PC-9 (cell line): ENCODE measurements around the gene KIZ. TPM values are rescaled to one million over a fixed set of nuclear protein-coding genes. Genes with fewer than 3 reads are reported as not detected.

Experiments
- BruUV-seq: library from RNA; stranded (reverse); fragments of 400-500 nt; replicated peaks from 2 replicates; lab custom pipeline; 2021; lab: Mats Ljungman, UMichigan
- CTCF ChIA-PET: fragments of 300-600 bp; sonication (Branson Sonifier 250); formaldehyde crosslinking; loops from one replicate; lab custom pipeline; 2022; ENCODE audit warnings: antibody characterized with exemption; lab: Charles Lee
- POLR2A ChIA-PET: fragments of 300-600 bp; sonication (Branson Sonifier 250); formaldehyde crosslinking; loops from one replicate; lab custom pipeline; 2022; ENCODE audit warnings: antibody characterized with exemption; ENCODE audit not compliant: unreplicated experiment; lab: Charles Lee
- DNase-seq, 2 experiments: peaks; one replicate each; pipeline versions ENCODE4 v3.0.0 to v3.0.0-alpha.2; 2015 to 2022; ENCODE audit warnings: mixed read lengths in 1 of 2
- H2AFZ ChIP-seq: fragments of 200-600 bp; sonication (generic); 2 replicates; pipeline ENCODE4 v1.8.1; 2017; ENCODE audit warnings: antibody characterized with exemption
- H3F3A ChIP-seq: fragments of 200-600 bp; sonication (generic); 2 replicates; pipeline ENCODE4 v1.8.1; 2017; ENCODE audit warnings: antibody characterized with exemption, mild to moderate bottlenecking, low read depth; ENCODE audit not compliant: insufficient read depth
- H3K27ac ChIP-seq: fragments of 200-600 bp; sonication (generic); 2 replicates; pipeline ENCODE4 v1.6.1; 2016; ENCODE audit warnings: mixed run types
- H3K27me3 ChIP-seq: fragments of 200-600 bp; sonication (generic); 2 replicates; pipeline ENCODE4 v1.6.1; 2016; ENCODE audit warnings: low read depth, mixed run types; ENCODE audit not compliant: insufficient read depth
- H3K36me3 ChIP-seq: fragments of 200-600 bp; sonication (generic); 2 replicates; pipeline ENCODE4 v1.6.1; 2016; ENCODE audit warnings: low read depth, mixed run types
- H3K4me1 ChIP-seq: fragments of 200-600 bp; sonication (generic); replicated peaks from 2 replicates; pipeline ENCODE4 v1.6.1; 2016; ENCODE audit warnings: mixed run types; ENCODE audit not compliant: insufficient read depth
- H3K4me2 ChIP-seq: fragments of 200-600 bp; sonication (generic); 2 replicates; pipeline ENCODE4 v1.6.1; 2017; ENCODE audit warnings: mixed run types
- H3K4me3 ChIP-seq: fragments of 200-600 bp; sonication (generic); 2 replicates; pipeline ENCODE4 v1.6.1; 2016; ENCODE audit warnings: mixed run types
- H3K79me2 ChIP-seq: fragments of 200-600 bp; sonication (generic); 2 replicates; pipeline ENCODE4 v1.6.1; 2017; ENCODE audit warnings: low read depth, mixed run types
- H3K9me2 ChIP-seq: fragments of 200-600 bp; sonication (generic); 2 replicates; pipeline ENCODE4 v1.8.1; 2017; ENCODE audit warnings: mild to moderate bottlenecking; ENCODE audit not compliant: insufficient read depth
- H3K9me3 ChIP-seq: fragments of 200-600 bp; sonication (generic); 2 replicates; pipeline ENCODE4 v1.8.1; 2016; ENCODE audit warnings: low read depth; ENCODE audit not compliant: insufficient read depth
- H4K20me1 ChIP-seq: fragments of 200-600 bp; sonication (generic); 2 replicates; pipeline ENCODE4 v1.8.1; 2017; ENCODE audit not compliant: insufficient read depth
- EZH2 ChIP-seq: fragments of 200-600 bp; sonication (generic); IDR thresholded peaks from 2 replicates; pipeline ENCODE4 v1.8.0; 2017; ENCODE audit warnings: antibody characterized with exemption, low read depth
- intact Hi-C: fragments of 100-400 bp; cut with micrococcal nuclease; formaldehyde crosslinking; loops from one replicate; pipeline ENCODE4 v1.10.0; 2022; ENCODE audit not compliant: unreplicated experiment
- total RNA-seq: library from RNA; stranded (reverse); gene quantifications from 2 replicates; pipeline ENCODE4 v1.2.3, GENCODE V29; 2021
- TF ChIP-seq, protein P1 (sequence below): fragments of 200-600 bp; sonication (generic); conservative IDR thresholded peaks from 2 replicates; pipeline ENCODE4 v1.6.1; 2017; ENCODE audit warnings: mixed run types, antibody characterized with exemption, mild to moderate bottlenecking, moderate library complexity

Gene KIZ
- total RNA-seq, 1 experiment from 2014 or later = 21.5 TPM

DNA sequence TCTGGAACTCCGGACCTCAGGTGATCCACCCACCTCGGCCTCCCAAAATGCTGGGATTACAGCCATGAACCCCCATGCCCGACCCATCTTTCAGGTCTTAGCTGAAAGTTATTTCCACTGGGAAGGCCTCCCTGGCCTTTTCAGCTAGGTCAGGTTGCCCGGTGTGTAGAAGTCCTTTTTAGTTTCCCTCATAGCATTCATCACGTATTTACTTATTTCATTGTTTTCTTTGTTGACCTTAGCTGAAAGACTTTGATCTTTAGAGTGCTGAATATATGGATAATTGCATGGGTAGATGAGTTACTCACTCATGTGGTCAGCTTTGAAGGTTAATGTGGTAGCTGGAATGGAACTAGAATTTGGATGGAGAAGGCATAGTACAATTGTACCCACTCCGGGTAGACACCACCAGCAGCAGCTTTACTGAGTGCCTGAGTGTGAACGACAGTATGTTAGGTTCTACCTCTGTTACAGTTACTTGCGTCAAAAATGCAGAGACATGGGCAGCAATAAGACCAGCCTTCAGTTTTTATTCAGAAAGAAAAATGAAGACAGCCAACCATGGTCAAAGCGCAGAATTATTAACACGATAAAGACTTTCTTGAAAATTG, 9.1 kb downstream of the KIZ start:
- Histone ChIP-seq H3K27ac (no peak overlapping the region), H3K4me3 (no peak overlapping the region), H3F3A (no peaks in the 10 kb centered on the region), H3K27me3 (no peaks in the 10 kb centered on the region), H3K4me1 (no peaks in the 10 kb centered on the region), H3K9me2 (no peaks in the 10 kb centered on the region), H3K36me3 (no peaks in the 10 kb centered on the region), H4K20me1 (no peaks in the 10 kb centered on the region), H3K79me2 (no peaks in the 10 kb centered on the region), H3K4me2 (no peak overlapping the region), H2AFZ (no peak overlapping the region), H3K9me3 (no peaks in the 10 kb centered on the region)
- BruUV-seq = no TSS peak
- no peak for TF ChIP-seq EZH2
- TF ChIP-seq, protein P1, sequence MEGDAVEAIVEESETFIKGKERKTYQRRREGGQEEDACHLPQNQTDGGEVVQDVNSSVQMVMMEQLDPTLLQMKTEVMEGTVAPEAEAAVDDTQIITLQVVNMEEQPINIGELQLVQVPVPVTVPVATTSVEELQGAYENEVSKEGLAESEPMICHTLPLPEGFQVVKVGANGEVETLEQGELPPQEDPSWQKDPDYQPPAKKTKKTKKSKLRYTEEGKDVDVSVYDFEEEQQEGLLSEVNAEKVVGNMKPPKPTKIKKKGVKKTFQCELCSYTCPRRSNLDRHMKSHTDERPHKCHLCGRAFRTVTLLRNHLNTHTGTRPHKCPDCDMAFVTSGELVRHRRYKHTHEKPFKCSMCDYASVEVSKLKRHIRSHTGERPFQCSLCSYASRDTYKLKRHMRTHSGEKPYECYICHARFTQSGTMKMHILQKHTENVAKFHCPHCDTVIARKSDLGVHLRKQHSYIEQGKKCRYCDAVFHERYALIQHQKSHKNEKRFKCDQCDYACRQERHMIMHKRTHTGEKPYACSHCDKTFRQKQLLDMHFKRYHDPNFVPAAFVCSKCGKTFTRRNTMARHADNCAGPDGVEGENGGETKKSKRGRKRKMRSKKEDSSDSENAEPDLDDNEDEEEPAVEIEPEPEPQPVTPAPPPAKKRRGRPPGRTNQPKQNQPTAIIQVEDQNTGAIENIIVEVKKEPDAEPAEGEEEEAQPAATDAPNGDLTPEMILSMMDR = no peak
- intact Hi-C loops = no loop called here
- CTCF ChIA-PET = no interaction called here
- POLR2A ChIA-PET = no interaction called here
- no peak for DNase-seq

DNA sequence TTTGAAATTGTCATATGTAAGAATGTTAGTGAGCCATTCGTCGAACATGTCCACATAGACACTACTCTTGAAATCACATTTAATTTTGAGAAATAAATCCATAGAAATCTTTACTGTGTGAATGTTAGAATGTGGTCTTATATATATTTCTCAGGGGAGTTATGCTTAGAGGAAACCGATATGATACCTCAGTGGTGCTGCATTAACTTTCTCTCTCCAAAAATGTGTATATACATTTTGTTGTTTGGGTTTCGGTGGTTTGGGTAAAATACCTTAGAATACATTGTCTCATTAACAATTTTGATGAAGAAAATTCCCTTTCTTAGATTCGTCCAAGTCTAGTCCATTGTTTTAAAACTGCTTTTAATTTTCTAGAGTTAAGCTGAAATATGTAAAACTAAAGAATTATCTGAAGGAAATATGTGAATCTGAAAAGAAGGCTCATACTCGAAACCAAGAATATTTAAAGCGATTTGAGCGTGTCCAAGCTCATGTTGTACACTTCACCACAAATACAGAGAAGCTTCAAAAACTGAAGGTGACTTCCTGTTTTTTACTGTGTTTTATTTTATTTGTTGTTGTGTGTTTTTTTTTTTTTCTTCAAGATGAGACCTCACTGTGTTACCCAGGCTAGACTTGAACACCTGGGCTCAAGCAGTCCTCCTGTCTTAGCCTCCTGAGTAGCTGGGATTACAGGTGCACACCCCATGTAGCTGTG, 10.3 kb downstream of the KIZ start:
- Histone ChIP-seq H3K9me2 (no peaks in the 10 kb centered on the region), H3K36me3 (no peaks in the 10 kb centered on the region), H3K9me3 (no peaks in the 10 kb centered on the region), H2AFZ (no peak overlapping the region), H3K4me3 (no peak overlapping the region), H3K27me3 (no peaks in the 10 kb centered on the region), H3F3A (no peaks in the 10 kb centered on the region), H3K4me2 (no peak overlapping the region), H3K79me2 (no peaks in the 10 kb centered on the region), H4K20me1 (no peaks in the 10 kb centered on the region), H3K27ac (no peak overlapping the region), H3K4me1 (no peaks in the 10 kb centered on the region)
- intact Hi-C loops = no loop called here
- no peak for DNase-seq
- BruUV-seq = no TSS peak
- ChIA-PET CTCF (no interaction called here), POLR2A (interaction anchor here (0.6 kb wide), 1 partner anchor 10 kb away, joined by 4 read pairs; the partner anchor contains the start of gene KIZ)
- no peak for TF ChIP-seq EZH2
- TF ChIP-seq, protein P1 = no peak

DNA sequence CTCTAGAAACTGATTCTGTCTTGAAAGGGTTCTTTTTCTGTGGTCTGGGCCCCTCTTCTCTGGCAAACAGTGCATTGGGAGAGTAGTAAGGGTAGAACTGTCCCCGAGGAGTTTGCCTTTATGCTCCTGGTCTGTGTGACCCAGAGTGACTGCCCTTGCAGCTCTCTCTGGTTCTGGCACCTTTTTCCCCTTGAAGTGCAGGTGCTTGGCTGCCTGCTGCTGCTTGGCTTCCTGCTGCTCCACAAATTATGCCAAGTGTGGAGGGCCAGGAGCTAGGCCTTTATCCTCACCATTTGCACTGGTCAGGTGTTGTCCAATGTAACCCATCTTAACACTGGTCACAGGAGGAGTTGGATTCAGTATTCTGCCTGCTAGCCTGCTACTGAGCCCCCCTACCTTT, 11.2 kb downstream of the KIZ start:
- Histone ChIP-seq H3F3A (no peaks in the 10 kb centered on the region), H4K20me1 (no peaks in the 10 kb centered on the region), H3K27me3 (no peaks in the 10 kb centered on the region), H3K9me3 (no peaks in the 10 kb centered on the region), H3K4me2 (no peak overlapping the region), H3K4me1 (no peaks in the 10 kb centered on the region), H2AFZ (no peak overlapping the region), H3K27ac (no peak overlapping the region), H3K79me2 (no peaks in the 10 kb centered on the region), H3K4me3 (no peak overlapping the region), H3K9me2 (no peaks in the 10 kb centered on the region), H3K36me3 (no peaks in the 10 kb centered on the region)
- no peak for DNase-seq
- intact Hi-C loops = no loop called here
- BruUV-seq = no TSS peak
- TF ChIP-seq, protein P1 = no peak
- TF ChIP-seq EZH2 = no peak
- ChIA-PET POLR2A (no interaction called here), CTCF (no interaction called here)
